ENCODE measurements around the gene SERPINA12. TPM values are rescaled to one million over a fixed set of nuclear protein-coding genes. Genes with fewer than 3 reads are reported as not detected.
"Not testable (repeated sequence)": the region's sequence is repeated elsewhere in the genome, so short reads cannot be mapped to it uniquely, and the experiment has no call there.

Gene SERPINA12
- total RNA-seq, 4 donors from 2014 or later = not detected

GRCh38 chr14:94514351-94514750 lies 5.1 kb upstream of the SERPINA12 start:
- Histone ChIP-seq H3K4me1 (peaks cover 0 to 4% (median 0%) of the 10 kb centered on the region in 4 donors), H3K27ac (no peak overlapping the region), H3K27me3 (no peaks in the 10 kb centered on the region), H3K4me3 (no peak overlapping the region), H3K9me3 (no peaks in the 10 kb centered on the region), H3K36me3 (no peaks in the 10 kb centered on the region)
- DNase-seq (ENCODE audit: low spot score in 2 of 2) = no peak
- TF ChIP-seq EP300 (IDR thresholded peaks at IDR 0.05) (no peak), POLR2A (IDR thresholded peaks at IDR 0.05) (no peak)
- TF ChIP-seq, protein P1, sequence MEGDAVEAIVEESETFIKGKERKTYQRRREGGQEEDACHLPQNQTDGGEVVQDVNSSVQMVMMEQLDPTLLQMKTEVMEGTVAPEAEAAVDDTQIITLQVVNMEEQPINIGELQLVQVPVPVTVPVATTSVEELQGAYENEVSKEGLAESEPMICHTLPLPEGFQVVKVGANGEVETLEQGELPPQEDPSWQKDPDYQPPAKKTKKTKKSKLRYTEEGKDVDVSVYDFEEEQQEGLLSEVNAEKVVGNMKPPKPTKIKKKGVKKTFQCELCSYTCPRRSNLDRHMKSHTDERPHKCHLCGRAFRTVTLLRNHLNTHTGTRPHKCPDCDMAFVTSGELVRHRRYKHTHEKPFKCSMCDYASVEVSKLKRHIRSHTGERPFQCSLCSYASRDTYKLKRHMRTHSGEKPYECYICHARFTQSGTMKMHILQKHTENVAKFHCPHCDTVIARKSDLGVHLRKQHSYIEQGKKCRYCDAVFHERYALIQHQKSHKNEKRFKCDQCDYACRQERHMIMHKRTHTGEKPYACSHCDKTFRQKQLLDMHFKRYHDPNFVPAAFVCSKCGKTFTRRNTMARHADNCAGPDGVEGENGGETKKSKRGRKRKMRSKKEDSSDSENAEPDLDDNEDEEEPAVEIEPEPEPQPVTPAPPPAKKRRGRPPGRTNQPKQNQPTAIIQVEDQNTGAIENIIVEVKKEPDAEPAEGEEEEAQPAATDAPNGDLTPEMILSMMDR (IDR thresholded peaks at IDR 0.05) = no peak
- WGBS, 2 donors = 83 to 87% methylated on average over 7 of the region's 7 CpGs

GRCh38 chr14:94510481-94510880 lies 1.2 kb upstream of the SERPINA12 start:
- 73 to 81% methylated on average over 2 of the region's 2 CpGs for WGBS, 2 donors
- H3K36me3 ChIP-seq; DNase-seq (ENCODE audit: low spot score in 2 of 2); H3K9me3 ChIP-seq; H3K27ac ChIP-seq; H3K4me3 ChIP-seq; H3K27me3 ChIP-seq; H3K4me1 ChIP-seq: not testable (repeated sequence)

- Histone ChIP-seq H3K27me3 (no peaks in the 10 kb centered on the region), H3K4me1 (no peaks in the 10 kb centered on the region), H3K9me3 (no peaks in the 10 kb centered on the region), H3K27ac (no peak overlapping the region), H3K36me3 (no peaks in the 10 kb centered on the region), H3K4me3 (no peak overlapping the region)
- TF ChIP-seq EP300 (IDR thresholded peaks at IDR 0.05) (no peak), POLR2A (IDR thresholded peaks at IDR 0.05) (no peak)
- TF ChIP-seq, protein P1 (IDR thresholded peaks at IDR 0.05) = no peak
- 83 to 89% methylated on average over 8 of the region's 8 CpGs for WGBS, 2 donors
- no peak for DNase-seq (ENCODE audit: low spot score in 2 of 2)
These were observed 3.6 kb downstream of the SERPINA12 start for GRCh38 chr14:94505641-94506040.

- Histone ChIP-seq H3K27ac (no peak overlapping the region), H3K4me1 (no peaks in the 10 kb centered on the region), H3K9me3 (no peaks in the 10 kb centered on the region), H3K36me3 (no peaks in the 10 kb centered on the region), H3K4me3 (no peak overlapping the region), H3K27me3 (no peaks in the 10 kb centered on the region)
- 81 to 91% methylated on average over 4 of the region's 4 CpGs for WGBS, 2 donors
- DNase-seq (ENCODE audit: low spot score in 2 of 2) = no peak
- no peak for TF ChIP-seq EP300 (IDR thresholded peaks at IDR 0.05)
- TF ChIP-seq POLR2A (IDR thresholded peaks at IDR 0.05) = no peak
- TF ChIP-seq, protein P1 (IDR thresholded peaks at IDR 0.05) = no peak
These were observed 4.1 kb downstream of the SERPINA12 start for GRCh38 chr14:94505206-94505605.

GRCh38 chr14:94501588-94502516 lies 7.4 kb downstream of the SERPINA12 start:
- no peak for DNase-seq (ENCODE audit: low spot score in 2 of 2)
- H3K4me3 ChIP-seq = no peak overlapping the region
- TF ChIP-seq POLR2A (IDR thresholded peaks at IDR 0.05) = no peak
- TF ChIP-seq EP300 (IDR thresholded peaks at IDR 0.05) = no peak
- TF ChIP-seq, protein P1 (IDR thresholded peaks at IDR 0.05) = no peak
- no peaks in the 10 kb centered on the region for H3K4me1 ChIP-seq
- no peaks in the 10 kb centered on the region for H3K36me3 ChIP-seq
- WGBS, 2 donors = 82 to 83% methylated on average over 16 of the region's 16 CpGs
- H3K27ac ChIP-seq = no peak overlapping the region
- no peaks in the 10 kb centered on the region for H3K9me3 ChIP-seq
- H3K27me3 ChIP-seq = no peaks in the 10 kb centered on the region
